Activated naive CD4-positive, alpha-beta T cell treated with Interleukin-2 at 50 U/mL for 16 hours (primary cell): Measurements from ENCODE around the gene CCDC83.
"Not testable (repeated sequence)": the region's sequence is repeated elsewhere in the genome, so short reads cannot be mapped to it uniquely, and the experiment has no call there.

Source experiments
- DNase-seq: peaks from one replicate; pipeline ENCODE4 v3.0.0-alpha.2; 2020

CCDC83 gene

DNA sequence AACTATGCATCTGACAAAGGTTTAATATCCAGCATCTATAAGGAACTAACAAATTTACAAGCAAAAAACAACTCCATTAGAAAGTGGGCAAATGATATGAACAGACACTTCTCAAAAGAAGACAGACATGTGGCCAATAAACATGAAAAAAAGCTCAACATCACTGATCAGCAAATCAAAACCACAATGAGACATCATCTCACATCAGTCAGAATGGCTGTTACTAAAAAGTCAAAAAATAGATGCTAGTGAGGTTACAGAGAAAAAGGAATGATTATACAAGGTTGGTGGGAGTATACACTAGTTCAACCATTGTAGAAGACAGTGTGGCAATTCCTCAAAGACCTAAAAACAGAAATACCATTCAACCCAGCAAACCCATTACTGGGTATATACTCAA, 14.3 kb upstream of the CCDC83 start:
- not testable (repeated sequence) for DNase-seq

DNA sequence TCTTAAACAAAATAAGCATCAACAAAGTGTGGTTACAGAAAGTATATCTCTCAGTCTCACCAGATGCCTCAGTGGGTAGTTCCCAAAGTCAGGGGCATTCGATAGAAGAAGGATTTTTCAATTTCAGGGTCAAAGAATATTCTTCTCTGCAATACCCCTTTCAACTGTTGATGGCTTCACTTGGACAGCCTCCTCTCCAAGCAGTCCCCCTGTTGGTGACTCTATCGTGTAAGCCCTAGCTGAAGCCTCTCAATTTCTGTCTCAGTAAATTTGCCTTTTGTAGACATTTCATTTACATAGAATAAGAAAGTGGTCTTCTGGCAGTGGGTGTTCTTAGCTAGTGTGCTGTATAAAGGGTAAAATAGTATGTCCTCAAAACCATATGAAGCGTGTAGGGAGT, 11.3 kb upstream of the CCDC83 start:
- DNase-seq: no peak

DNA sequence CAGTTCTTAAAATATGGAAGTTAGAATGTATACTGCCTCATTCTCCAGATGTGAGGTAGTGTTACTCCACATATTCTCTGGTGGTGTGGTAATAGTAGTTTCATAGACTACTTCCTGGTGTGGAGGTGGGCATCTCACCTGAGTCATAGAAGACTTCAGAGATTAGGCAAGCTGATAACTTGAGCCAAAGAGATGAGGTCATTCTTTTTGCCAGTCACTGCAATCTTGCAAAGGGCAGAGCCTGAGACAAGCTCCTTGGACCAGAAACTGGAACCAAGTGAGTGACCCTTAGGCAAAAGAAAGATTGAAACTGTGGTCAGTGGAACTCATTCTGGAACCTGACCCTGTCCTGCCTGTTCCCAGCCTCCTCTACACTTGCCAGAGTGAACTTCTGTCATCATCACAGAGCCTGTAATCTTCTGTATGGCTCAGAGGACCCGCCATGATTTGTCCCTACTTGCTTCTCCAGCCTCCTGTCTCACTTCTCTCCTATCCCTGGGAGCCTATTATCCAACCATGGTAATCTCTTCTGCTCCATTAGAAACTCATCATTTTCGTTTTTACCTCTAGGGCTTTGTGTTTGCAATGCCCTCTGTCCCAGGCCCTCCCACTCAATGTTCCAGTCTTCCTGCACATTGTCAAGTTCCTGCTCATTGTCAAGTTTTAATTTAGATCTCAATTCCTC, 10.6 kb upstream of the CCDC83 start:
- no peak for DNase-seq

DNA sequence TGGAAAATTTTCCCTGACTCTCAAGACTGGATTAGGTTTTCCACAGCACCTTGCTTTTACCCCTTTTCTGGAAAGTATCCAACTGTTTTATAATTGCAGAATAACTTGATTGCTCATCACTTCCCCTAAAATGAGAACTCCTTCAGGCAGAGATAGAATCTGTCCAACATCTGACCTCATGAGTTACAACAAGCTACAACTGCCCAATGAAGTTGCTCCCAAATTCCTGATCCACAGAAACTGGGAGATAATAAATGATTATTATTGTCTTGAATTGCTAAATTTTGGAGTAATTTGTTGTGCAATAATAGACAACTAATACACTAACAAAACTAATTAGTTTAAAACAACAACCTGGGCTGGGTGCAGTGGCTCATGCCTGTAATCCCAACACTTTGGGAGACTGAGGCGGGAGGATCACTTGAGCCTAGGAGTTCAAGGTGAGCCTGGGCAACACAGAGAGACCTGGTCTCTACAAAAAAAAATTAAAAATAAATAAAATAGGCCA, 10.0 kb upstream of the CCDC83 start:
- DNase-seq: no peak

DNA sequence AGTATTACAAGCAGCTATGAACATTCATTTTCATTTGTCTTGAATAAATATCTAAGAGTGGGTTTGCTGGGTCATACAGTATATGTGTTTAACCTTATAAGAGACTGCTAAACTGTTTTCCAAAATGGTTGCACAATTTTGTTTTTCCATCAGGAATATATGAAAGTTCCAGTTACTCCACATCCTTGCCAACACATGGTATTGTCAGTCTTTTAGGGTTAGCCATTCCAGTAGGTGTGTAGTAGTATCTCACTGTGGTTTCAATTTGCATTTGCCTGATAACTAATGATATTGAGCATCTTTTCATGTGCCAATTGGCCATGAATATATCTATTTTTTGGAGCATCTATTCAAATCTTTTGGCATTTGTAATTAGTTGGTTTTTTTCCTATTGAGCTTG, 7.7 kb upstream of the CCDC83 start:
- no peak for DNase-seq

DNA sequence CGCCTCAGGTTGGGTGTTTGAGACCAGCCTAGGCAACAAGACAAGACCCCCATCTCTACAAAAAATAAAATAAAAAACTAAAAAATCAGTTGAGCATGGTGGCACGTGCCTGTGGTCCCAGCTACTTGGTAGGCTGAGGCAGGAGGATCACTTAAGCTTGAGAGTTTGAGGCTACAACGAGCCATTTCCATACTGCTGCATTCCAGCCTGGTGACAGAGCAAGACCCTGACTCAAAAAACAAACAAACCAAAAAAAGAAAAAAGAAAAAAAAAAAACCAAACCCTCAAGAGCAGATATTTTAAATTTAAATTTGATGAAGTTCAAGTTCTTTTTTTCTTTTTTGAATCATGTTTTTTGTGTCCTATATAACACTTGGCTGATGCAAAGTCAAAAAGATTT, 7.2 kb upstream of the CCDC83 start:
- no peak for DNase-seq

DNA sequence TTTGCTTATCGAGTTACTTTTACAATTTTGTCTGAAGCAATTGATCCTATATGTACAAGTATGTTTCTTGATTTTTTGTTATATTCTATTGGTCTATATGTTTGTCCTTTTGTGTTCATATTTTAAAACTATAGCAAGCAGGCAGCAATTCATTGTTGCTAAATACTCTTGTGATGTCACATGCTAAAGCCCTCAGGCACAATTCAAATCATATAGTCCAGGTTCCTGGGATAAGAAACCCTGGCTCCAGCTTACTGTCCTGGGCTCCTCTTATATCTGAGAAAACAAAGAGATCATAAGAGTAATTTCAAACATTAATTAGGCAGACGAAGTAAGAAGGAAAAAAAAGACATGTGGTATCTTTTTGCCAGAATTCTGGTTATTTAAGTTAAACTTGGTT, 6.6 kb upstream of the CCDC83 start:
- no peak for DNase-seq

DNA sequence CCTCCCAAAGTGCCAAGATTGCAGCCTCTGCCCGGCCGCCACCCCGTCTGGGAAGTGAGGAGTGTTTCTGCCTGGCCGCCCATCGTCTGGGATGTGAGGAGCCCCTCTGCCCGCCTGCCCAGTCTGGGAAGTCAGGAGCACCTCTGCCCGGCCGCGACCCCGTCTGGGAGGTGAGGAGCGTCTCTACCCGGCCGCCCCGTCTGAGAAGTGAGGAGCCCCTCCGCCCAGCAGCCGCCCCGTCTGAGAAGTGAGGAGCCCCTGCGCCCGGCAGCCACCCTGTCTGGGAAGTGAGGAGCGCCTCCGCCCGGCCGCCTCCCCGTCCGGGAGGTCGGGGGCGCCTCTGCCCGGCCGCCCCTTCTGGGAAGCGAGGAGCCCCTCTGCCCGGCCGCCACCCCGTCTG, 2.4 kb upstream of the CCDC83 start:
- not testable (repeated sequence) for DNase-seq

DNA sequence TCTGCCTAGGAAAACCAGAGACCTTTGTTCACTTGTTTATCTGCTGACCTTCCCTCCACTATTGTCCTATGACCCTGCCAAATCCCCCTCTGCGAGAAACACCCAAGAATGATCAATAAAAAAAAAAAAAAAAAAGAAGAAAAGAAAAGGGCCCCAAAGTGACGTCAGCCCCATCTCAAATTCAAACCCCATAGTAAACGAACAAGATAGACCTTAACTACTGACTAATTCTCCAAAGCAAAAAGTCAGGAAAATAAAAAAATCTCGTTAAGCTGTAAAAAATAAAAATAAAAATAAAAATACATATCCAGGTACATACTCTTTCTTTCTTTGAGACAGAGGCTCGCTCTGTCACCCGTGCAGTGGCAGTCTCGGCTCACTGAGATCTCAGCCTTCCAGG, 1.6 kb upstream of the CCDC83 start:
- DNase-seq: not testable (repeated sequence)

DNA sequence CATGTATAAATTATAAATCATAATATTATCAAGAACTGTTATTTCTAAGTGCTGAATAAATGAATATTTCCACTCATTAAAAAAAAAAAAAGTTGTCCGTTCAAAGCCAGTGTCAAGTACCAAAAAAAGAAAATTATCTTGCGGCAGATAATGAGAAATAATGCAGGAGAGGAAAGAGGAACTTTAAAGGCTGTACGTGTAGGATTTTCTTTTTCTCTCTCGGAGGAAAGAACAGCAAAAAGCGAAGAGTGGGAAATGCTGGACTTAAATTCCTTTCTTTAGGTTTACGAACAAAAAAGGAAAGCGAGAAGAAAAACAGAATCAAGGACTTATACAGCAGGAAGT, 999 bp upstream of the CCDC83 start:
- no peak for DNase-seq

DNA sequence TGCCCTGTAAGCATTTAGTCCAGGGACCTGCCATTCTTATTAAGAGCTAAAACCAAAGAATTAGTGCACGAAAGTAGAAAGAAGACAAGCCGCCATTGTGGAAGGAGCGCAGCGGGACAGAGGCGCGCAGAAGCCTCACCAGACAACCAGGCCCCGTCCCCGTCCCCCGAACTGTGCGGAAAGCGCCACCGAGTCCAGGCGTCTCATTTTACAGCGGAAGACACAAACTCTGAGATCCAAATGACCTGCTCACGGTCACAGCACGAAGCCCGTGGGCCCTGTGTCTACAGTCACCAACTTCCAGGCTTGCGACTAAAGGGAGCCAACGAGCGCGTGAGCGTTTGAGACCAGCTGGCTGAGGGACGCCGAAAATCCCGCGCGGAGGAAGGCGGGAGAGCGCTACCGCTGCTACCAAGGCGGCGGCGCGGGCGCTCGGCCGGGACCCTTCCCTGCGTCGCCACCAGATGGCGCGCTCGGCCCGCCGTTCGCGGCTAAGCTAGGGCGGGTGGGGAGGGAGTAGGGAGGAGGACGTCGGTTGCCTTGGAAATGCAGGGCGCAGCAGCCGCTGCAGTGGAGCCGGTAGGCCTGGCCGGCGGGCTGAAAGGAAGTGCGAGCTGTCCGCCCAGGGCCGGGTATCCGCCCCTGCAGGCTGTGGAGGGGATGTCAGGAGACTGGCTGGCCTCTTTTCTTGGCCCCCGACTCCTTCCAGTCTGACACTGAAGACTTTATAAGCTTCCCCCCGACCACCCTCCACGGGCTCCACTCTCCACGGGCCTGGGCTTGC, 434 bp upstream of the CCDC83 start:
- DNase-seq: peak; percentile 92

DNA sequence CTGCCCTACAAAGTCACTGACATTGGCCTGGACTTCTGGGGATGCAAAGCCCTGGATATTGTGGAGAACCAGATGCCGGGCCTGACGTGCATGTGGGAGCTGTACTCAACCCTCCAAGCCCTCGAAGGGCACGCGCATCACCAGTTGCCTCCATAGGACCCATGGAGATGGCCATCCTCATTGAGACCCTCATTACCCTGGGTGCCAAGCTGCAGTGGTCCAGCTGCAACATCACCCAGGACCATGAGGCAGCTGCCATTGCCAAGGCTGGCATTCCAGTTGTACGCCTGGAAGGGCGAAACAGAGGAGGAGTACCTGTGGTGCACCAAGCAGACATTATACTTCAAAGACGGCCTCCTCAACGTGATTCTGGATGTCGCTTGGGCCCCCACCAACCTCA, 1.9 kb downstream of the CCDC83 start:
- DNase-seq: no peak

DNA sequence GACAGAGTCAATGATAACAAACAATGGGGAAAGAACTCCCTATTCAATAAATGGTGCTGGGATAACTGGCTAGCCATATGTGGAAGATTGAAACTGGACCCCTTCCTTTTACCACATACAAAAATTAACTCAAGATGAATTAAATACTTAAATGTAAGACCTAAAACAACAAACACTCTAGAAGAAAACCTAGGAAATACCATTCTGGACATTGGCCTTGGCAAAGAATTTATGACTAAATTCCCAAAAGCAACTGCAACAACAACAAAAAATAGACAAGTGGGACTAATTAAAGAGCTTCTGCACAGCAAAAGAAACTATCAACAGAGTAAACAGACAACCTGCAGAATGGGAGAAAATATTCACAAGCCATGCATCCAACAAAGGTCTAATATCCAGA, 4.4 kb downstream of the CCDC83 start:
- not testable (repeated sequence) for DNase-seq

DNA sequence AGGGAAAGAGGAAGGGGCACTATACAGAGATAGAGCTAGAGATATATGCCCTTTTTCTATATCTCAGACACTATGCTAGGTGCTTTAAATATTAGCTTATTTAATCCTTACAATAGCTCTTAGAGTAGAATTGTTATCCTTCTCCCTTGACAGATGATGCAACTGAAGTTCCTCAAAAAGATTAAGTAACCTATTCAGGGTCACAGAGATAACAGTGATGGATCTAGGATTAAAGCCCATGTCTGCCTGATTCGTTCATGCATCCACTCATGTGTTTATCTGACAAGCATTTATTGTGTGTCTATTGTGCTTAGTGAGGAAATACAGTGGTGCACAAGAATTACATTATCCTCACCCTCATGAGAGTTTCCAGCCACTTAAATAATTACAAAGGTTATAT, 8.7 kb downstream of the CCDC83 start:
- no peak for DNase-seq

DNA sequence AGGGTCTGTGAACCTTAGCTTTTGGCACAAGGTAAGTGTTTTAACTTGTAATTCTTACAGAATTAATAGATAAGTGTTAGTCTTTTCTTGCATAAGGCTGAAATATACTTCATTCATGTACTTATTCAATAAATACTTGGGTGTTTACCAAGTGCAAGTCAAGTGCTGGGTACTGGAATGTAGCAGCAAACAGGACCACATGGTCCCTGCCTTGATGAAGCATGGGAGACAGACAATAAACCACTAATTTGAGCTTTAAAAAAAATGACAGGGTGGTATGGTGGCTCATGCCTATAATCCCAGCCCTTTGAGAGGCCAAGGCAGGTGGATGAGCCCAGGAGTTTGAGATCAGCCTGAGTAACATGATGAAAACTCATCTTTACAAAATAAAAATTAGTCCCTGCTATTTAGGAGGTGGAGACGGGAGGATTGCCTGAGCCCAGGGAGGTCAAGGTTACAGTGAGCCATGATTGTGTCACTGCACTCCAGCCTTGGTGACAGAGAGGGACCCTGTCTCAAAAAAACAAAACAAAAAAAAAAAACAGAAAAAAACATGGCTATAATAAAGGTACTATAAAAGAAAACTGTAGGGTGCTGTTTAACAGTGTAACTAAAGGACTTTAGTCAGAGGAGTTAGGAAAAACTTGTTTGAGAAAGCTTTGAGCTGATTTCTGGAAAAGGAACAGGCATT, 11.1 kb downstream of the CCDC83 start:
- no peak for DNase-seq

DNA sequence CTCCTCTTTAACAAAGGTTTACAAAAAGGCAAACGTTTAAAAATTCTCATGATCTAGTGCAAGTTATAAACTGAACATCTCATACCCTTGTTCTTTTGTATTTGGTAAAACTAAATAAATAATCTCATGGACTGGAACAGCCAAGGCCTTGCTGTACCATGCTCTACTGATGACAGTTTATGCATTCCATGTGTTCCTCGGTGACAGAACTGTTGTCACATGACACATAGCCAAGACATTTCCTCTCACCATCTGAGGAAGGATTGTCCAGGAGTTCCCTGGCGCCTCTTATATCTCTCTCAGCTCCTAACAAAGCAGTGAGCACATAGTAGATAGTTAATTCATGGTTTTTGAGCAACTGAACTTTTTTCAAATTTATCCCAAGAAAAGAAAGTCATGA, 12.6 kb downstream of the CCDC83 start:
- no peak for DNase-seq

DNA sequence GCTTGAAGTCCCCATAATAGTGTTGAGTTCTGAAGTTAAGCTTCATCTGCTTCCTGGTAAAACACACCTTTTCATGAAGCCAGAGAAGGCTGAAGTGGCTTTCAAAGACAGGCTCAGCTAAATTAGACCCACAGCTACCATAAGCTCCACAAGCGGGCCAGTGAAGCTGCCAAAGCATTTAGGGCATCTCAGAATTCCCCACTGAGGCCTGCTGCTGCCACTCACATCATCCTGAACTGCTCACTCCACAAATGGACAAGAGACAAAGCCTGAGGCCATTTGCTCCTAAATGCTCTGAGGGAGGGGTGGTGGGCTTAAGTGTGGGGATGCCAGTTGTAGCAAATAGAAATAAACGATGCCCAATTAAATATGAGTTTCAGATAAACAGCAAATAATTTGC, 14.6 kb downstream of the CCDC83 start:
- no peak for DNase-seq

DNA sequence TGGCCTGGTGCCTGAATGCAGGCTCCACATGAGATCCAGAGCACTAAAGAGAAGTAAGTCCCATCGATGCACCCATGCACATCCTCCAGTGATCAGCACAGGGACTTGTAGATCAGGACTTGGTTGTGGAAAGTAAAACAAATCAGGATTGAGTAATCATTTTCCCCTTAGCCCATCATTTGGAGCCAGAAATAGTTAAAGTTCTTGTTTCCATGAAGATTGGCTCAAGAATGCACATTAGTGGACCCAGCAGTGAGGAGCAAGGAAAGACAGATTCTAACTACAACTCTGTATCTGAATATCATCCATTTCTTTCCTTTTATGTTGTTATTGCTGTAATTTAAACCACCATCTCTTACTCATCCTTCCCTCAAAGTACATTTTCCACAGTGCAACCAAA, 19.1 kb downstream of the CCDC83 start:
- no peak for DNase-seq

DNA sequence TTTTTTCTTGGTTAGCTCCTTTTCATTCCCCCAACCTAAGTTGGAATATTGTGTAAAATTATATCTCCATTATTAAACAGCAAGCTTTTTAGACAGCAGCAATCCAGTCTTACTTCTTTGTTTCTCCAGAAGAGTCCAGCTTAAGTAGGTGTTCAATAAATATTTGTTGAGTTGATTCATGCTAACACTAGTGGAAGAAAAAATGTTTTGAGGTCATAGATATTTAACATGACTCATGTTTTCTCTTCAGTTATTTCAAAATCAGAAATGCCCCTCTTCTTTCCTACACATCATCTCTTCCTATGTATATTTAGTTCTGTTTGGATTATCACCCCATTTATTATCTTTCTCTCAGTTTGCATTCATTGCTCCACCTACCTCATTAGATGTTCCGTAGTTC, 20.3 kb downstream of the CCDC83 start:
- no peak for DNase-seq

DNA sequence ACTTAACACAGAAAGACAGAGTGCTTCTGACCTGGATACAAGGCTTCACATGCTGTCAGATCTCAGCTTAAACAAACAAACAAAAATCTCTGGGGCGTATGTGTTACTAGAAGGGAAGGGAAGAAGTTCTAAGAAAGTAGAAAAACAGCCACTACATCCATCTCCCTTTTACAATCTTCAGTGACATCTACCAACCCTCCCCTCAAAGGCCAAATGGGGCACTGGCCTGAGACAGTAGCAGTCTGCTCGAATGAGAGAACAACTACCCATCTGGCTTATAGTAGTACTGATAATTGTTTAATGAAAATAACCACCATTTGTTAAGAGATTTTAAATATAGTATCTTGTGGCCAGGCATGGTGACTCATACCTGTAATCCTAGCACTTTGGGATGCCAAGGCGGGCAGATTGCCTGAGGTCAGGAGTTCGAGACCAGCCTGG, 29.4 kb downstream of the CCDC83 start:
- DNase-seq: no peak

DNA sequence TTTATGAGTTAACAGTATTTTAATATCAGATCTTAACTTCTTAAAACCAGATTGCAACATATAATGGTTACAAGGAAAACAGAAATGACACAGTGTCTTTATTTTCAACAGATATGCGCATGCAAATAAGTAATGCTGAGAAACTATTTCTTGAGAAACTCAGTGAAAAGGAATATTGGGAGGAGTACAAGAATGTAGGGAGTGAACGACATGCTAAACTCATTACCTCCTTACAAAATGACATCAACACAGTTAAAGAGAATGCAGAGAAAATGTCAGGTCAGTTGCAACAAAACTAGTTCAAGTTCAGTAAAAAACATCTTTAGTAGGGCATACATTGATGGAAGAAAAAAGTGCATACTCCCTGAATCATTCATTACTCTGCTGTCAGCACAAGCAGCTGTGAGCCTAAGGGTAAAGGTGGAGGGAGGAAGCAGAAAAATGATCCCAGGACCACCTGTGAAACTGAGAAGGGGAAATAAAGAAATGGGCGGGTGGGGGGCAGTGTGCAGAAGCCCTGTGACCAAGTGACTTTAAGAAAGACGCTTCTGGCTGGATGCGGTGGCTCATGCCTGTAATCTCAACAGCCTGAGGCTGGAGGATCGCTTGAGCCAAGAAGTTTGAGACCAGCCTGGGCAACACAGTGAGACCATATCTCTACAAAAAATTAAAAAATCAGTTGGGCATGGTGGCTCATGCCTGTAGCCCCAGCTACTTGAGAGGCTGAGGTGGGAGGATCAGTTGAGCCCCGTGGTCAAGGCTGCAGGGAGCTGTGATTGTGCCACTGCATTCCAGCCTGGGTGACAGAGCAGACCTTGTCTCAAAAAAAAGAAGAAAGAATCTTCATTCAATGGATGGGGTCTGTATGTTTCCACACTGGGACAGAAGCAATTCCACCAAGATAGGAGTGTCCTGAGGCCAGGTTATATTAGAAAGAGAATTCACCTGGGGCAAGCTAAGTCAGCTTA, 31.2 kb downstream of the CCDC83 start:
- no peak for DNase-seq

DNA sequence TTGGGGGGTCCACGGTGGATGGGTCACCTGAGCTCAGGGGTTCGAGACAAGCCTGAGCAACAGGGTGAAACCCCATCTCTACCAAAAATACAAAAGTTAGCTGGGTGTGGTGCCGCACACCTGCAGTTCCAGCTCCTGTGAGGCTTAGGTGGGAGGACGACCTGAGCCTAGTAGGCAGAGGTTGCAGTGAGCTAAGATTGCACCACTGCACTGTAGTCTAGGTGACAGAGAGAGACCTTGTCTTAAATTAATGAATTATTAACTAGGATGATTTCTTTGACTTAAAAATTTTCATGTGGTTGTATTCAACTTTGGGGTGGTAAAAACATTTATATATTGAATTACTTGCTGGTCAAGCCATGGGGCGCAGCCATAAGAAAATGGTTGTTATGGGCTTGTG, 33.9 kb downstream of the CCDC83 start:
- DNase-seq: no peak
